Body of pancreas (tissue), 4 donors: ENCODE data around the gene SBNO1. TPM values are rescaled to one million over a fixed set of nuclear protein-coding genes. Genes with fewer than 3 reads are reported as not detected.
A peak's percentile ranks its signal among the peaks of the same experiment; 100 is the strongest.
"Not testable (repeated sequence)": the region's sequence is repeated elsewhere in the genome, so short reads cannot be mapped to it uniquely, and the experiment has no call there.

Experiments
- ATAC-seq: fragments of 150-250 bp; one replicate; pipeline ENCODE4 v1.9.1; 2016
- DNase-seq, 4 donors: peaks; one replicate each; pipeline ENCODE4 v3.0.0-alpha.2; 2019
- H3K27ac ChIP-seq, 4 donors: fragments of 200-600 bp; sonication (generic); 1 replicate in 3 of 4; 2 replicates in 1 of 4; pipeline versions ENCODE4 v1.5.1 to v1.6.1; 2016 to 2019; ENCODE audit warnings: mild to moderate bottlenecking in 1 of 4, mixed read lengths in 1 of 4, moderate library complexity in 1 of 4
- H3K27me3 ChIP-seq, 2 donors: fragments of 200-600 bp; sonication (generic); one replicate each; pipeline ENCODE4 v1.6.0; 2016; ENCODE audit warnings: mild to moderate bottlenecking in 1 of 2
- H3K36me3 ChIP-seq, 2 donors: fragments of 200-600 bp; sonication (generic); replicated peaks in 1 of 2; 2 replicates each; pipeline ENCODE4 v1.5.1; 2016; ENCODE audit warnings: low read depth in 2 of 2; ENCODE audit not compliant: insufficient read depth in 1 of 2
- H3K4me1 ChIP-seq: fragments of 200-600 bp; sonication (generic); one replicate; pipeline ENCODE4 v1.6.0; 2016
- H3K4me3 ChIP-seq, 2 donors: fragments of 200-600 bp; sonication (generic); 1 replicate in 1 of 2; 2 replicates in 1 of 2; pipeline ENCODE4 v1.5.1; 2016 to 2019
- H3K9me3 ChIP-seq, 3 donors: fragments of 200-600 bp; sonication (generic); 1 replicate in 2 of 3; 2 replicates in 1 of 3; pipeline ENCODE4 v1.5.1; 2016
- POLR2A ChIP-seq, 3 donors: fragments of 450-650 bp; IDR thresholded peaks; one replicate each; pipeline ENCODE4 v1.6.1; 2016; ENCODE audit warnings: antibody characterized with exemption in 3 of 3, mild to moderate bottlenecking in 2 of 3
- WGBS, 2 donors: methylation state at CpG; one replicate each; pipeline ENCODE4 v1.1.5; 2017; 5-methylcytosine and 5-hydroxymethylcytosine counted together
- intact Hi-C: fragments of 100-400 bp; cut with DNase I; formaldehyde crosslinking; loops from one replicate; pipeline ENCODE4 v1.15.1; 2023
- total RNA-seq, 2 donors: library from RNA; depleted of rRNA; stranded (reverse); fragments of >200 nt; gene quantifications; one replicate each; pipeline ENCODE4 v1.1.0, GENCODE V29; 2016
- TF ChIP-seq, protein P1 (sequence below), 7 experiments: fragments of 450-650 bp in 4 of 7; fragments of 200-600 bp in 3 of 7; sonication (generic) in 3 of 7; IDR thresholded peaks; one replicate each; pipeline ENCODE4 v1.5.1; 2016 to 2019; ENCODE audit warnings: antibody characterized with exemption in 7 of 7

Gene SBNO1
- total RNA-seq, 2 donors from 2014 or later, result 11.4 to 11.9 TPM

DNA sequence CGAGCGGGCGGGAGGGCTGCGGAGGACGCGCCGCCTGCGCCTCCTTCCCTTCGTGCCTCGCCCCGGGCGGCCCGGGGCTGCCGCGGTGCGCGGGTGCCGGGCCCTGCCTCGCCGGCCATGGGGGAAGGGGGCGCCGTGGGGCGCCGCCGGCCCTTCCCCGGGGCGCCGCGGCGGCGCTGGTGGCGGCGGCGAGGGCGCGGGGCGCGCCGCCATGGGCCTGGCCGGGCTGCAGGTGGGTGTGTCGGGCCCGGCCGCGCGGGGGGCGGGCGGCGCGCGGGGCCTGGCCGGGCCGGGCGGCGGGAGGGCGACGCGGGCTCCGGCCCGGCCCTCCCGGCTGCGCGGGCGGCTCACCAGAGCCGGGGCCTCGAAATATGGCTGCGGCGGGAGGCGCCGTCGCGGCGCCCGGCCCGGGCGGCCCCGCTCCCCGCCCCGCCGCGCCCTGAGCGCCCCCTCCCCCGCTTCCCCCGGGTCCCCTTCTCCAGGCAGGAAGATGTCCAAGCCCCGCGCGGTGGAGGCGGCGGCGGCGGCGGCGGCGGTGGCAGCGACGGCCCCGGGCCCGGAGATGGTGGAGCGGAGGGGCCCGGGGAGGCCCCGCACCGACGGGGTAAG, 24.4 kb upstream of the SBNO1 start:
- no peaks in the 10 kb centered on the region for H3K27me3 ChIP-seq
- peak; percentile 26 for ATAC-seq
- intact Hi-C loops, result no loop called here

DNA sequence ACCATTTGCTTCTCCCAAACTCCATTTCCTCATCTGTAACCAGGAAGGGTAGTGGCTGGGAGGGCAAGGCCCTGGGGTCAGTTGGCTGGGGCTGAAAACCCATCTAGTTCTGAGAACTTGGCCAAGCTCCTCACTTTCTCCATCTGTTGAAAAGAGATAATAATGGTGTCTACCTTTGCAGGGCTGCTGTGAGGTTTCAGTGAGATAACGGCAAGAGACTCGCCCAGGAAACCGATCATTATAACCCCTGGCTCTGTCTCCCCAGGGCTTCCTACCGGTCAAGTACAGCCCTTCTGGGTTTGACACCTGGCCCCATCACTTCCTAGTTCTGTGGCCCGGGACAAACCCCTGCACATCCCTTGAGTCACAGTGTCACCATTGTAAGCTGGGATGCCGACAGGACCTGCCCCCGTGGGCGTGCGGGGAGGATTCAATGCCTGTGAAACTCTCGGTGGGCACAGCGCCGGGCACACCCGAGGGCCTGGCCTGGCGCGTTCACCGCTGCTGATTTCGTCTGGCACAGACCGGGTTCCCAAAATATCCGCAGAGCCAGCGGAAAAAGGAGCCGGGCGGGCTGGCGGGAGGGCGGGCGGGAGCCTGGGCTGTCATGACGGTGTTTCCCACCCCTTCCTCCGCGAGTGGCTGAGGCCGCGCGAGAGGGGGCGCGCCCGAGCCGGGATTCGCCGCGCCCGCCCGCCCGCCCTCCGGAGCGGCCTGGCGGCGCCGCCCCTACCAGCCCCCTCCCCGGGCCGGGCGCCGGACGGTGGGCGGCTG, 23.7 kb upstream of the SBNO1 start:
- ATAC-seq (peak; percentile 55), DNase-seq (peak; percentile 75 to 80 (median 77))
- no peaks in the 10 kb centered on the region for H3K27me3 ChIP-seq
- peaks cover 0 to 6% of the 10 kb centered on the region in 2 donors for H3K36me3 ChIP-seq
- intact Hi-C loops, result no loop called here
- H3K9me3 ChIP-seq, result no peaks in the 10 kb centered on the region
- H3K27ac ChIP-seq, result peak overlapping the region; percentile 87 to 92 (median 88)
- H3K4me1 ChIP-seq, result peaks cover 41% of the 10 kb centered on the region
- H3K4me3 ChIP-seq, result peak overlapping the region; percentile 25 to 29
- TF ChIP-seq, protein P1, sequence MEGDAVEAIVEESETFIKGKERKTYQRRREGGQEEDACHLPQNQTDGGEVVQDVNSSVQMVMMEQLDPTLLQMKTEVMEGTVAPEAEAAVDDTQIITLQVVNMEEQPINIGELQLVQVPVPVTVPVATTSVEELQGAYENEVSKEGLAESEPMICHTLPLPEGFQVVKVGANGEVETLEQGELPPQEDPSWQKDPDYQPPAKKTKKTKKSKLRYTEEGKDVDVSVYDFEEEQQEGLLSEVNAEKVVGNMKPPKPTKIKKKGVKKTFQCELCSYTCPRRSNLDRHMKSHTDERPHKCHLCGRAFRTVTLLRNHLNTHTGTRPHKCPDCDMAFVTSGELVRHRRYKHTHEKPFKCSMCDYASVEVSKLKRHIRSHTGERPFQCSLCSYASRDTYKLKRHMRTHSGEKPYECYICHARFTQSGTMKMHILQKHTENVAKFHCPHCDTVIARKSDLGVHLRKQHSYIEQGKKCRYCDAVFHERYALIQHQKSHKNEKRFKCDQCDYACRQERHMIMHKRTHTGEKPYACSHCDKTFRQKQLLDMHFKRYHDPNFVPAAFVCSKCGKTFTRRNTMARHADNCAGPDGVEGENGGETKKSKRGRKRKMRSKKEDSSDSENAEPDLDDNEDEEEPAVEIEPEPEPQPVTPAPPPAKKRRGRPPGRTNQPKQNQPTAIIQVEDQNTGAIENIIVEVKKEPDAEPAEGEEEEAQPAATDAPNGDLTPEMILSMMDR (IDR thresholded peaks at IDR 0.05), result peak in 1 of 7 experiments; percentile 12
- TF ChIP-seq POLR2A (IDR thresholded peaks at IDR 0.05), result peak in 1 of 3 donors; percentile 32
- 1 to 4% methylated on average over 4 to 30 of the region's 52 CpGs for WGBS, 2 donors

More for the DNA sequence above, 24.4 kb upstream of the SBNO1 start:
- DNase-seq, result peak in 1 of 4 donors; percentile 15
- WGBS, 2 donors, result 0% methylated on average over 35 of the region's 102 CpGs; no CpG with 5 or more reads in 1 of the 2 donors
- peaks cover 41% of the 10 kb centered on the region for H3K4me1 ChIP-seq
- peaks cover 0 to 6% of the 10 kb centered on the region in 2 donors for H3K36me3 ChIP-seq
- H3K9me3 ChIP-seq, result no peaks in the 10 kb centered on the region
- no peak for TF ChIP-seq POLR2A (IDR thresholded peaks at IDR 0.05)
- TF ChIP-seq, protein P1 (IDR thresholded peaks at IDR 0.05), result peak in 2 of 7 experiments; percentile 1 to 20
- peak overlapping the region; percentile 71 to 90 (median 83) for H3K27ac ChIP-seq
- no peak overlapping the region for H3K4me3 ChIP-seq

DNA sequence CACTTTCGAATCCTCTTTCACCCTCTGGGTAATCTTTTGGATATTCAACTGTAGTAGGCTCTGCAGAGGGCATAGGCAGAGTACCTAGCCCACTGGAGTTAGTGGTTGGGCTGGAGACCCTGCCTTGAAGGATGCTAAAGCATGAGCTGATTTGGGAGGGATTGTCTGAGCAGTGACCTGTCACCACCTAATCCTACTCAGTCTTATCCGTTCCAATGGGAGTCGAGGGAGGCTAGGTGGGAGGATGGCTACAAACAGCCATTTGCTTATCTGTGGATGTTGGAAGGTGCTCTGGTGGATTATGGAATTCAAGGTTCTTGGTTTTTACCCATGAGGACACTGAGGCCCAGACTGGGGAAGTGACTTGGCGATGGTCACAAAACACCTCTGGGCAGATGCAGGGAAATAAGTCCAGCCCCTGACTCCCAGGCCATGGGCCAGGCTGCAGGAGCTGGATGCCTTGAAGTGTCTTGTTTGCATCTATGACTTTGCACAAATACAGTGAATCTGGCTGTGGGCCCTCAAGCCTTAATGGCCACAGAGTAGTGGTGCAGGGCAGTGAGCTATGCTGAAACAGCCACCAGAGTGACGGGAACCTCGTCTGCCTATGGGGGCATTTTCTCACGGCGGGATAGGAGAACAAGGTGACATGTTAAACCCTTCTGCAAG, 23.0 kb upstream of the SBNO1 start:
- Histone ChIP-seq H3K27me3 (no peaks in the 10 kb centered on the region), H3K4me3 (no peak overlapping the region), H3K4me1 (peaks cover 47% of the 10 kb centered on the region), H3K9me3 (no peaks in the 10 kb centered on the region), H3K27ac (peak overlapping the region; percentile 87 to 92 (median 88)), H3K36me3 (peaks cover 0 to 6% of the 10 kb centered on the region in 2 donors)
- ATAC-seq (no peak), DNase-seq (peak in 1 of 4 donors; percentile 11)
- TF ChIP-seq, protein P1 (IDR thresholded peaks at IDR 0.05), result no peak
- no peak for TF ChIP-seq POLR2A (IDR thresholded peaks at IDR 0.05)
- intact Hi-C loops, result no loop called here
- WGBS, 2 donors, result 60 to 80% methylated on average over 4 to 8 of the region's 8 CpGs

DNA sequence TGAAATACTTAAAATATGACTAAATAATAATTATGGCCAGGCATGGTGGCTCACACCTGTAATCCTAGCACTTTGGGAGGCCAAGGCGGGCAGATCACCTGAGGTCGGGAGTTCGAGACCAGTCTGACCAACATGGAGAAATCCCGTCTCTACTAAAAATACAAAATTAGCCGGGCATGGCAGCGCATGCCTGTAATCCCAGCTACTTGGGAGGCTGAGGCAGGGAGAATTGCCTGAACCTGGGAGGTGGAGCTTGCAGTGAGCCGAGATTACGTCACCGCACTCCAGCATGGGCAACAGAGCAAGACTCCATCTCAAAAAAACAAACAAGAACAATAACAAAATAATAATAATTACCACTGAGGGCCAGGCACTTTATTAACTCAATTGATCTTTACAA, 20.9 kb upstream of the SBNO1 start:
- H3K4me3 ChIP-seq, DNase-seq, H3K27me3 ChIP-seq, H3K9me3 ChIP-seq, H3K36me3 ChIP-seq, intact Hi-C loops, ATAC-seq, H3K27ac ChIP-seq: not testable (repeated sequence)
- 92 to 95% methylated on average over 9 of the region's 9 CpGs for WGBS, 2 donors
- peaks cover 40% of the 10 kb centered on the region for H3K4me1 ChIP-seq

DNA sequence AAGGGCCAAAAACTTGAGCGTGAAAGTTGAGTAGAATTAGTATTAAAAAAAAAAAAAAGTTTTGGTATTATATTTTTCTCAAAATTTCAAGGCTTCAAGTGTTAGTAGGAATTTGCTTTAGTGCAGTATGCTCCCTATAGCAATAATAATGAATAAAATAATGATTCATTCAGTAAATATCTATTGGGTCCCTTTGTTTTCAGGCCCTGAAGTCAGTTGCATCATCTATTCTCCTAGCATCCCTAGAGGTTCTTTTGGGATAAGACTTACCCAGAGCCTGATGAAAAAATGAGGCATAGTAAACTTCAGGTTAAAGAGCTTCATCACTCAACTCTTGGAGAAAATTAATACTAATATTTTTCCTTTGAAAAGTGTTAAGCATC, 20.3 kb upstream of the SBNO1 start:
- Histone ChIP-seq H3K27ac (peak overlapping the region in 2 of 4 donors; percentile 15 to 88), H3K4me3 (no peak overlapping the region), H3K36me3 (no peaks in the 10 kb centered on the region), H3K27me3 (no peaks in the 10 kb centered on the region), H3K4me1 (peaks cover 35% of the 10 kb centered on the region), H3K9me3 (no peaks in the 10 kb centered on the region)
- no peak for DNase-seq
- no peak for ATAC-seq
- 5% methylated on average over 1 of the region's 1 CpG for WGBS, 2 donors
- intact Hi-C loops, result no loop called here
- TF ChIP-seq, protein P1 (IDR thresholded peaks at IDR 0.05), result no peak
- no peak for TF ChIP-seq POLR2A (IDR thresholded peaks at IDR 0.05)
